H1 (cell line): Measurements from ENCODE around the gene ENDOU. TPM values are rescaled to one million over a fixed set of nuclear protein-coding genes. Genes with fewer than 3 reads are reported as not detected.

Source experiments
- KDM1A ChIP-seq: fragments of 200-600, 300-600 bp; sonication (generic); IDR thresholded peaks from 2 replicates; pipeline ENCODE4 v1.7.1; 2016; ENCODE audit warnings: mild to moderate bottlenecking, low read length, borderline replicate concordance
- RBBP5 ChIP-seq: IDR thresholded peaks from 2 replicates; pipeline ENCODE4 v1.7.1; 2012; ENCODE audit warnings: low read depth, mild to moderate bottlenecking, inconsistent platforms, low read length, moderate library complexity, borderline replicate concordance
- SAP30 ChIP-seq: fragments of 300-600 bp; sonication (generic); IDR thresholded peaks from 2 replicates; pipeline ENCODE4 v1.7.1; 2012; ENCODE audit warnings: low read length, moderate library complexity, mild to moderate bottlenecking, inconsistent platforms; ENCODE audit not compliant: insufficient read depth, insufficient replicate concordance
- polyA plus RNA-seq, 7 experiments: library from polyadenylated mRNA; depleted of rRNA in 3 of 7; stranded (reverse) in 5 of 7; unstranded in 2 of 7; fragments of >200 nt in 5 of 7; fragments of 200-250 nt in 2 of 7; gene quantifications; 1 replicate in 5 of 7; 2 replicates in 1 of 7; 4 replicates in 1 of 7; pipeline versions ENCODE4 v1.2.1 to v1.2.3, GENCODE V29; 2011 to 2013; ENCODE audit warnings: missing spikeins in 2 of 7, mixed read lengths in 2 of 7
- total RNA-seq: library from RNA; stranded (reverse); fragmentation: NEBNext Ultra II Directional; extraction: Animal tissue kit (Norgen Biotek cat#: 25700); gene quantifications from 2 replicates; pipeline ENCODE4 v1.2.1, GENCODE V29; 2021

ENDOU gene
- total and polyA plus RNA-seq, 2 of the 8 experiments (the other 6 are each of a cell fraction or from before 2014, with no cell fraction given), result not detected

- TF ChIP-seq RBBP5 (no peak), SAP30 (no peak), KDM1A (no peak)
Observed at GRCh38 chr12:47698055-47698454, 27.2 kb downstream of the ENDOU start (continued).
